Keratinocyte (primary cell): ENCODE results near the gene ANXA7.

Source experiments
- EZH2 ChIP-seq: IDR thresholded peaks from one replicate; pipeline ENCODE4 v1.6.1; 2012; ENCODE audit warnings: inconsistent platforms, mild to moderate bottlenecking, low read length, moderate library complexity
- TF ChIP-seq, protein P1 (sequence below), 3 experiments: IDR thresholded peaks in 1 of 3; conservative IDR thresholded peaks in 1 of 3; optimal IDR thresholded peaks in 1 of 3; 2 replicates in 2 of 3; 3 replicates in 1 of 3; pipeline versions ENCODE3 to v1.5.1; 2011; ENCODE audit warnings: low read length in 3 of 3, mild to moderate bottlenecking in 3 of 3, moderate library complexity in 2 of 3, control low read depth in 1 of 3, inconsistent platforms in 1 of 3; ENCODE audit not compliant: insufficient read depth in 2 of 3; ENCODE audit errors: extremely low read depth in 1 of 3

GRCh38 chr10:73357821-73358220 is 56.0 kb downstream of the ANXA7 start:
- TF ChIP-seq, protein P1, sequence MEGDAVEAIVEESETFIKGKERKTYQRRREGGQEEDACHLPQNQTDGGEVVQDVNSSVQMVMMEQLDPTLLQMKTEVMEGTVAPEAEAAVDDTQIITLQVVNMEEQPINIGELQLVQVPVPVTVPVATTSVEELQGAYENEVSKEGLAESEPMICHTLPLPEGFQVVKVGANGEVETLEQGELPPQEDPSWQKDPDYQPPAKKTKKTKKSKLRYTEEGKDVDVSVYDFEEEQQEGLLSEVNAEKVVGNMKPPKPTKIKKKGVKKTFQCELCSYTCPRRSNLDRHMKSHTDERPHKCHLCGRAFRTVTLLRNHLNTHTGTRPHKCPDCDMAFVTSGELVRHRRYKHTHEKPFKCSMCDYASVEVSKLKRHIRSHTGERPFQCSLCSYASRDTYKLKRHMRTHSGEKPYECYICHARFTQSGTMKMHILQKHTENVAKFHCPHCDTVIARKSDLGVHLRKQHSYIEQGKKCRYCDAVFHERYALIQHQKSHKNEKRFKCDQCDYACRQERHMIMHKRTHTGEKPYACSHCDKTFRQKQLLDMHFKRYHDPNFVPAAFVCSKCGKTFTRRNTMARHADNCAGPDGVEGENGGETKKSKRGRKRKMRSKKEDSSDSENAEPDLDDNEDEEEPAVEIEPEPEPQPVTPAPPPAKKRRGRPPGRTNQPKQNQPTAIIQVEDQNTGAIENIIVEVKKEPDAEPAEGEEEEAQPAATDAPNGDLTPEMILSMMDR (optimal IDR thresholded peaks at IDR 0.05 in 1 of 3, IDR thresholded peaks at IDR 0.05 in 1 of 3, conservative IDR thresholded peaks at IDR 0.05 in 1 of 3; ENCODE audit: extremely low read depth in 1 of 3, insufficient read depth in 2 of 3, low read length in 3 of 3), result no peak
- TF ChIP-seq EZH2, result no peak
